Esophagus squamous epithelium (tissue), 5 donors: ENCODE data around the gene PARD3B. TPM values are rescaled to one million over a fixed set of nuclear protein-coding genes. Genes with fewer than 3 reads are reported as not detected.
A peak's percentile ranks its signal among the peaks of the same experiment; 100 is the strongest.

Experiments used
- DNase-seq: peaks from one replicate; lab custom pipeline; 2025; lab: John Stamatoyannopoulos, UW
- H3K27ac ChIP-seq, 4 donors: fragments of 200-600 bp; sonication (generic); one replicate each; pipeline ENCODE4 v1.5.1; 2016 to 2019; ENCODE audit warnings: mild to moderate bottlenecking in 1 of 4
- H3K27me3 ChIP-seq, 4 donors: fragments of 200-600 bp; sonication (generic); 1 replicate in 3 of 4; 2 replicates in 1 of 4; pipeline versions ENCODE4 v1.5.1 to v1.6.0; 2017 to 2021; ENCODE audit warnings: antibody characterized with exemption in 1 of 4
- H3K36me3 ChIP-seq, 3 donors: fragments of 200-600 bp; sonication (generic); one replicate each; pipeline ENCODE4 v1.5.1; 2016 to 2019
- H3K4me1 ChIP-seq, 3 donors: fragments of 200-600 bp; sonication (generic); one replicate each; pipeline ENCODE4 v1.5.1; 2017 to 2019
- H3K4me3 ChIP-seq, 4 donors: fragments of 200-600 bp; sonication (generic); 1 replicate in 3 of 4; 2 replicates in 1 of 4; pipeline ENCODE4 v1.5.1; 2016 to 2019; ENCODE audit warnings: mild to moderate bottlenecking in 2 of 4, moderate library complexity in 1 of 4
- H3K9me3 ChIP-seq, 3 donors: fragments of 200-600 bp; sonication (generic); one replicate each; pipeline ENCODE4 v1.5.1; 2016 to 2019
- POLR2A ChIP-seq, 4 donors: fragments of 450-650 bp; IDR thresholded peaks; one replicate each; pipeline ENCODE4 v1.6.1; 2017; ENCODE audit warnings: antibody characterized with exemption in 4 of 4, mild to moderate bottlenecking in 4 of 4, moderate library complexity in 3 of 4
- WGBS, 2 donors: methylation state at CpG; one replicate each; pipeline ENCODE4 v1.1.5; 2018; 5-methylcytosine and 5-hydroxymethylcytosine counted together
- intact Hi-C: fragments of 100-400 bp; cut with DNase I; formaldehyde crosslinking; loops from one replicate; pipeline ENCODE4 v1.15.0; 2022
- total RNA-seq, 4 donors: library from RNA; depleted of rRNA; stranded (reverse); fragments of >200 nt; gene quantifications; one replicate each; pipeline ENCODE4 v1.1.0, GENCODE V29; 2016
- TF ChIP-seq, protein P1 (sequence below), 6 experiments: fragments of 450-650 bp in 4 of 6; fragments of 200-600 bp in 2 of 6; sonication (generic) in 2 of 6; IDR thresholded peaks; one replicate each; pipeline ENCODE4 v1.5.1; 2016 to 2019; ENCODE audit warnings: antibody characterized with exemption in 6 of 6, mild to moderate bottlenecking in 4 of 6, moderate library complexity in 4 of 6
- donor health status: DM: yes; HTN: yes; CAD: no.

The PARD3B gene
- total RNA-seq, 4 donors from 2014 or later = 2.4 to 15.8 (median 4.3) TPM

DNA sequence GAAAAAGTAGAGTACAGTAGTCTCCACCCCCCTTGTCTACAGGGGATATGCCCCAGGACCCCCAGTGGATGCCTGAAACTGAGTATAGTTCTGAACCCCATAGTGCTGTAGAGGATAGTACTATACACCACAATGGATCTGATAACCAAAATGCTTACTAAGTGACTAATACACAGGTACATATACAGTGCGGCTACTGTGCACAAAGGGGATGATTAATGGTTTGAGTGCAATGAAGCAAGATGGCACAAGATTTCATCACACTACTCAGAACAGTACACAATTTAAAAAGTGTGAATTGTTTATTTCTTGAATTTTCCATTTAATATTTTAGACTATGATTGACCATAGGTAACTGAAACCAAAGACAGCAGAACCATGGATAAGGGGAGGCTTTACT, 690.2 kb downstream of the PARD3B start:
- DNase-seq = no peak
- H3K36me3 ChIP-seq = no peaks in the 10 kb centered on the region
- H3K27ac ChIP-seq = no peak overlapping the region
- WGBS, 2 donors = 58 to 80% methylated on average over 1 of the region's 1 CpG
- no peak overlapping the region for H3K4me3 ChIP-seq
- H3K27me3 ChIP-seq = no peaks in the 10 kb centered on the region
- no peaks in the 10 kb centered on the region for H3K9me3 ChIP-seq
- intact Hi-C loops = no loop called here
- TF ChIP-seq, protein P1, sequence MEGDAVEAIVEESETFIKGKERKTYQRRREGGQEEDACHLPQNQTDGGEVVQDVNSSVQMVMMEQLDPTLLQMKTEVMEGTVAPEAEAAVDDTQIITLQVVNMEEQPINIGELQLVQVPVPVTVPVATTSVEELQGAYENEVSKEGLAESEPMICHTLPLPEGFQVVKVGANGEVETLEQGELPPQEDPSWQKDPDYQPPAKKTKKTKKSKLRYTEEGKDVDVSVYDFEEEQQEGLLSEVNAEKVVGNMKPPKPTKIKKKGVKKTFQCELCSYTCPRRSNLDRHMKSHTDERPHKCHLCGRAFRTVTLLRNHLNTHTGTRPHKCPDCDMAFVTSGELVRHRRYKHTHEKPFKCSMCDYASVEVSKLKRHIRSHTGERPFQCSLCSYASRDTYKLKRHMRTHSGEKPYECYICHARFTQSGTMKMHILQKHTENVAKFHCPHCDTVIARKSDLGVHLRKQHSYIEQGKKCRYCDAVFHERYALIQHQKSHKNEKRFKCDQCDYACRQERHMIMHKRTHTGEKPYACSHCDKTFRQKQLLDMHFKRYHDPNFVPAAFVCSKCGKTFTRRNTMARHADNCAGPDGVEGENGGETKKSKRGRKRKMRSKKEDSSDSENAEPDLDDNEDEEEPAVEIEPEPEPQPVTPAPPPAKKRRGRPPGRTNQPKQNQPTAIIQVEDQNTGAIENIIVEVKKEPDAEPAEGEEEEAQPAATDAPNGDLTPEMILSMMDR (IDR thresholded peaks at IDR 0.05) = no peak
- no peak for TF ChIP-seq POLR2A (IDR thresholded peaks at IDR 0.05)
- no peaks in the 10 kb centered on the region for H3K4me1 ChIP-seq

DNA sequence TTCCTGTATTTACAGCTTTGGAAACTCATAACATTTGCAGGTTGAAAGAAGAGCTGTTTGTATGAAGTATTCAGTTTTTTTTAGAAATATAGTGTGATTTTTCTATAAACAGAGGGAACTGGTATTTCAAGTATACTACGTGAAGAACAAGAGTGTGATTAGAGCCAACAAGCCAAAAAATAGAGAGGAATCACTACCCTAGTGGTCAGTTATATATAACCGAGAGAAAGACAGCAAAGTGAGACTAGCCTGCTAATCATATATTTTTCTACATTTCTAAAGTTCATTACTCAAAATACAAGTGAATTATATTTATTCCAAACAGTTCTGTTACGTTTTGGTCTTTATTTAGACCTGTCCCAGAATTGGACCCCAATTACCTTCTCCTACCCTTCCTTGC, 692.2 kb downstream of the PARD3B start:
- intact Hi-C loops = no loop called here
- TF ChIP-seq POLR2A (IDR thresholded peaks at IDR 0.05) = no peak
- TF ChIP-seq, protein P1 (IDR thresholded peaks at IDR 0.05) = peak in 1 of 6 experiments; percentile 7
- Histone ChIP-seq H3K27ac (no peak overlapping the region), H3K4me1 (no peaks in the 10 kb centered on the region), H3K27me3 (no peaks in the 10 kb centered on the region), H3K9me3 (no peaks in the 10 kb centered on the region), H3K4me3 (no peak overlapping the region), H3K36me3 (no peaks in the 10 kb centered on the region)
- 74% methylated on average over 3 of the region's 3 CpGs for WGBS, 2 donors
- no peak for DNase-seq

DNA sequence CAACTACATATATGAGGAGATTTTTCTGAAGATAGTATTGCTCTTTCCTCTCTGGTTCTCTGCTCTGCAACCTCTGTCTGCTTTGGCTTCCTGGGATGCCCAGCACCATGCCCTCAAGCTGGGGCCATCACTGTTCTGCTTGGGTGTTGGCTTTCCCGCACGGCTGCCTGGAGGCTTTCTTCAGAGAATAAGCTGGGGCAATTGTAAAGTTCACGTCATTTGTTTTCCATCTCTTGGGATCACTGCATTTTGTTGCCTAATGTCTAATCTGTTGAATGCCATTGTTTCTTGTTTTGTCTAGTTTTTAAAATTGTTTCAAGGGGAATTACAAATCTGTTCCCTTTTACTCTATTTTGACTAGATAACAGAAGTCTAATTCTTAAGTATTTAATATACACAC, 699.7 kb downstream of the PARD3B start:
- H3K27ac ChIP-seq = no peak overlapping the region
- 80 to 88% methylated on average over 3 of the region's 3 CpGs for WGBS, 2 donors

DNA sequence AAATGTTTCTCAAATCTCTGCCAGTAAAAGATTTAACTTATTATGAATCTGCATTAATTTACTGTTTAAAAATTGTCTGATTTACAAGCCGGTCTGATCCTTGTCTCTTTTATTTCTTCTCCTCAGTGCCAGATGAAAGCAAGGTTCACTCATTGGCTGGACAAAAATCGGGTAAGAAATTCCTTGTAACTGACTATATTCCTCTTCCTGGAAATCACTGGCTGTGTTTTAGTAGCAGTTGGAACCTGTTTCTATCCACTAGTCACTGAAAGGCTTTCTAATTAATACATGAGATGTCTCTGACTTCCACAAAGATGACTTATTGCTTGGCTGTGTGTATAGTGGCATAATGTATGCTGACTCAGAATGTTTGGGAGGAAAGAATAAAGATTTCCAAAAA, 700.4 kb downstream of the PARD3B start:
- H3K27ac ChIP-seq = no peak overlapping the region
- no peaks in the 10 kb centered on the region for H3K9me3 ChIP-seq
- intact Hi-C loops = no loop called here
- WGBS, 2 donors = 20 to 23% methylated on average over 2 of the region's 2 CpGs
- H3K4me1 ChIP-seq = no peaks in the 10 kb centered on the region
- TF ChIP-seq, protein P1 (IDR thresholded peaks at IDR 0.05) = no peak
- no peak for TF ChIP-seq POLR2A (IDR thresholded peaks at IDR 0.05)
- no peaks in the 10 kb centered on the region for H3K36me3 ChIP-seq
- no peak for DNase-seq
- H3K27me3 ChIP-seq = no peaks in the 10 kb centered on the region
- no peak overlapping the region for H3K4me3 ChIP-seq

More for the DNA sequence above, 699.7 kb downstream of the PARD3B start:
- intact Hi-C loops = no loop called here
- DNase-seq = no peak
- TF ChIP-seq, protein P1 (IDR thresholded peaks at IDR 0.05) = no peak
- no peak for TF ChIP-seq POLR2A (IDR thresholded peaks at IDR 0.05)
- Histone ChIP-seq H3K4me3 (no peak overlapping the region), H3K9me3 (no peaks in the 10 kb centered on the region), H3K36me3 (no peaks in the 10 kb centered on the region), H3K4me1 (no peaks in the 10 kb centered on the region), H3K27me3 (no peaks in the 10 kb centered on the region)

DNA sequence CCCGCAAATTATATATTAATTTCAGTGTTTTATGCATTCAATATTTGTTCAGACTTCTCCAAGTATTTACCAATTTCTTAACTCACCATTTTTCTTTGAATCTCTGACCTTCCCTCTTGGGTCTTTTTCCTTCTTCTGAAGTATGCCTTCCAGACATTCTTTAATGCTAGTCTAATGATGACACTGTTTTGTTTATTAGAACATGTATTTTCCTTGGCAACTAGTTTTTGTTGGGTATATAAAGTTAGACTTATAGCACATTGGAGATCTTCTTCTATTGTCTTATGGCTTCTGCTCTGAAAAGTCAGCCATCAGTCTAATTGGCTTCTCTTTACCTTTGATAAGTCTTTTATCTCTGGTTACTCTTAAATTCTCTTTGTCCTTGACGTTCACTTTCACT, 713.8 kb downstream of the PARD3B start:
- no peaks in the 10 kb centered on the region for H3K36me3 ChIP-seq
- H3K4me1 ChIP-seq = no peaks in the 10 kb centered on the region
- TF ChIP-seq, protein P1 (IDR thresholded peaks at IDR 0.05) = no peak
- no peak for TF ChIP-seq POLR2A (IDR thresholded peaks at IDR 0.05)
- no peak overlapping the region for H3K27ac ChIP-seq
- WGBS, 2 donors = 79 to 89% methylated on average over 2 of the region's 2 CpGs
- intact Hi-C loops = no loop called here
- H3K27me3 ChIP-seq = no peaks in the 10 kb centered on the region
- no peak overlapping the region for H3K4me3 ChIP-seq
- H3K9me3 ChIP-seq = no peaks in the 10 kb centered on the region
- DNase-seq = no peak
